ENCODE measurements around the gene AAGAB.

The AAGAB gene

GRCh38 chr15:67177752-67178151 is 76.7 kb downstream of the AAGAB start:
- no peak overlapping the region; the same call in 1 of the 2 replicates for H3K4me2 ChIP-seq
- H3K4me1 ChIP-seq, result peaks cover 27% of the 10 kb centered on the region
- peaks cover 96% of the 10 kb centered on the region for H3K36me3 ChIP-seq
- H3K9ac ChIP-seq, result no peak overlapping the region
- H3K27ac ChIP-seq, result no peak overlapping the region; the same call in 1 of the 2 replicates
- TF ChIP-seq Cebpa-rat (IDR thresholded peaks at IDR 0.05), result no peak
- H4K20me1 ChIP-seq, result peaks cover 68% of the 10 kb centered on the region
- H3K4me3 ChIP-seq, result no peak overlapping the region
- no peaks in the 10 kb centered on the region for H3K27me3 ChIP-seq
- H3K9me3 ChIP-seq, result no peaks in the 10 kb centered on the region

GRCh38 chr15:67176195-67176971 is 78.1 kb downstream of the AAGAB start:
- H3K27me3 ChIP-seq, result no peaks in the 10 kb centered on the region
- no peak overlapping the region; the same call in 1 of the 2 replicates for H3K27ac ChIP-seq
- peaks cover 82% of the 10 kb centered on the region for H4K20me1 ChIP-seq
- no peak for TF ChIP-seq Cebpa-rat (IDR thresholded peaks at IDR 0.05)
- no peak overlapping the region for H3K4me2 ChIP-seq
- no peak overlapping the region for H3K4me3 ChIP-seq
- peaks cover 97% of the 10 kb centered on the region for H3K36me3 ChIP-seq
- no peaks in the 10 kb centered on the region for H3K9me3 ChIP-seq
- H3K4me1 ChIP-seq, result peaks cover 27% of the 10 kb centered on the region
- no peak overlapping the region for H3K9ac ChIP-seq

GRCh38 chr15:67175643-67176071 is 78.8 kb downstream of the AAGAB start:
- peaks cover 27% of the 10 kb centered on the region for H3K4me1 ChIP-seq
- no peak overlapping the region for H3K4me3 ChIP-seq
- H3K9me3 ChIP-seq, result no peaks in the 10 kb centered on the region
- no peak overlapping the region for H3K4me2 ChIP-seq
- no peak overlapping the region for H3K9ac ChIP-seq
- TF ChIP-seq Cebpa-rat (IDR thresholded peaks at IDR 0.05), result no peak
- H4K20me1 ChIP-seq, result peaks cover 83% of the 10 kb centered on the region
- peaks cover 98% of the 10 kb centered on the region for H3K36me3 ChIP-seq
- no peak overlapping the region for H3K27ac ChIP-seq
- H3K27me3 ChIP-seq, result no peaks in the 10 kb centered on the region

GRCh38 chr15:67174864-67175573 is 79.4 kb downstream of the AAGAB start:
- no peak for TF ChIP-seq Cebpa-rat (IDR thresholded peaks at IDR 0.05)
- H3K4me2 ChIP-seq, result no peak overlapping the region
- H3K27me3 ChIP-seq, result no peaks in the 10 kb centered on the region
- H3K4me1 ChIP-seq, result peaks cover 34% of the 10 kb centered on the region
- no peak overlapping the region for H3K4me3 ChIP-seq
- no peak overlapping the region for H3K9ac ChIP-seq
- peaks cover 88% of the 10 kb centered on the region for H4K20me1 ChIP-seq
- H3K36me3 ChIP-seq, result peaks cover 98% of the 10 kb centered on the region
- H3K27ac ChIP-seq, result no peak overlapping the region
- H3K9me3 ChIP-seq, result no peaks in the 10 kb centered on the region

- H3K27me3 ChIP-seq, result no peaks in the 10 kb centered on the region
- H4K20me1 ChIP-seq, result peaks cover 88% of the 10 kb centered on the region
- peaks cover 39% of the 10 kb centered on the region for H3K4me1 ChIP-seq
- no peak overlapping the region for H3K4me2 ChIP-seq
- H3K27ac ChIP-seq, result no peak overlapping the region
- no peaks in the 10 kb centered on the region for H3K9me3 ChIP-seq
- no peak overlapping the region for H3K4me3 ChIP-seq
- no peak for TF ChIP-seq Cebpa-rat (IDR thresholded peaks at IDR 0.05)
- H3K36me3 ChIP-seq, result peaks cover 98% of the 10 kb centered on the region
- no peak overlapping the region for H3K9ac ChIP-seq
Measured at GRCh38 chr15:67174446-67174845, 80.0 kb downstream of the AAGAB start.

- Histone ChIP-seq H3K4me2 (no peak overlapping the region), H4K20me1 (peaks cover 90% of the 10 kb centered on the region), H3K27ac (no peak overlapping the region), H3K4me3 (no peak overlapping the region), H3K9me3 (no peaks in the 10 kb centered on the region), H3K4me1 (peaks cover 44% of the 10 kb centered on the region), H3K9ac (no peak overlapping the region), H3K36me3 (peaks cover 97% of the 10 kb centered on the region), H3K27me3 (no peaks in the 10 kb centered on the region)
- TF ChIP-seq Cebpa-rat (IDR thresholded peaks at IDR 0.05), result no peak
Measured at GRCh38 chr15:67173786-67174185, 80.7 kb downstream of the AAGAB start.

- no peak overlapping the region for H3K9ac ChIP-seq
- no peak for TF ChIP-seq Cebpa-rat (IDR thresholded peaks at IDR 0.05)
- no peak overlapping the region for H3K4me3 ChIP-seq
- peaks cover 44% of the 10 kb centered on the region for H3K4me1 ChIP-seq
- H3K4me2 ChIP-seq, result no peak overlapping the region
- no peaks in the 10 kb centered on the region for H3K27me3 ChIP-seq
- H3K36me3 ChIP-seq, result peaks cover 97% of the 10 kb centered on the region
- H3K27ac ChIP-seq, result no peak overlapping the region
- no peaks in the 10 kb centered on the region for H3K9me3 ChIP-seq
- H4K20me1 ChIP-seq, result peaks cover 90% of the 10 kb centered on the region
Measured at GRCh38 chr15:67173005-67173404, 81.5 kb downstream of the AAGAB start.

GRCh38 chr15:67172172-67172571 is 82.3 kb downstream of the AAGAB start:
- H3K36me3 ChIP-seq, result peaks cover 99% of the 10 kb centered on the region
- H3K9ac ChIP-seq, result no peak overlapping the region
- H3K27me3 ChIP-seq, result no peaks in the 10 kb centered on the region
- H3K27ac ChIP-seq, result no peak overlapping the region
- H3K4me1 ChIP-seq, result peaks cover 41% of the 10 kb centered on the region
- peaks cover 92% of the 10 kb centered on the region for H4K20me1 ChIP-seq
- H3K9me3 ChIP-seq, result no peaks in the 10 kb centered on the region
- TF ChIP-seq Cebpa-rat (IDR thresholded peaks at IDR 0.05), result no peak
- no peak overlapping the region for H3K4me3 ChIP-seq
- H3K4me2 ChIP-seq, result no peak overlapping the region

GRCh38 chr15:67171471-67171870 is 83.0 kb downstream of the AAGAB start:
- Histone ChIP-seq H3K9ac (no peak overlapping the region), H3K4me3 (no peak overlapping the region), H3K9me3 (no peaks in the 10 kb centered on the region), H3K4me2 (no peak overlapping the region), H3K36me3 (peaks cover 99% of the 10 kb centered on the region), H3K27ac (no peak overlapping the region), H3K27me3 (no peaks in the 10 kb centered on the region), H3K4me1 (peaks cover 38% of the 10 kb centered on the region), H4K20me1 (peaks cover 92% of the 10 kb centered on the region)
- no peak for TF ChIP-seq Cebpa-rat (IDR thresholded peaks at IDR 0.05)
